Fibroblast of the aortic adventitia (primary cell): ENCODE measurements around the gene CAMTA1. TPM values are rescaled to one million over a fixed set of nuclear protein-coding genes. Genes with fewer than 3 reads are reported as not detected.
A peak's percentile ranks its signal among the peaks of the same experiment; 100 is the strongest.

Experiments
- DNase-seq: peaks from one replicate; pipeline ENCODE4 v3.0.0-alpha.2; 2010; ENCODE audit warnings: low read depth
- H3K4me3 ChIP-seq: 2 replicates; pipeline ENCODE4 v1.5.1; 2011; ENCODE audit warnings: low read depth, mild to moderate bottlenecking, control low read depth, low read length, moderate library complexity
- total RNA-seq: library from RNA; depleted of rRNA; stranded (reverse); fragments of >200 nt; gene quantifications from 2 replicates; pipeline ENCODE4 v1.2.3, GENCODE V29; 2012; ENCODE audit warnings: low replicate concordance
- TF ChIP-seq, protein P1 (sequence below): IDR thresholded peaks from 2 replicates; pipeline ENCODE4 v1.5.1; 2011; ENCODE audit warnings: mild to moderate bottlenecking, low read length, control low read depth, inconsistent platforms; ENCODE audit not compliant: insufficient read depth

CAMTA1 gene
- total RNA-seq, 1 donor: 91.9 TPM

- TF ChIP-seq, protein P1, sequence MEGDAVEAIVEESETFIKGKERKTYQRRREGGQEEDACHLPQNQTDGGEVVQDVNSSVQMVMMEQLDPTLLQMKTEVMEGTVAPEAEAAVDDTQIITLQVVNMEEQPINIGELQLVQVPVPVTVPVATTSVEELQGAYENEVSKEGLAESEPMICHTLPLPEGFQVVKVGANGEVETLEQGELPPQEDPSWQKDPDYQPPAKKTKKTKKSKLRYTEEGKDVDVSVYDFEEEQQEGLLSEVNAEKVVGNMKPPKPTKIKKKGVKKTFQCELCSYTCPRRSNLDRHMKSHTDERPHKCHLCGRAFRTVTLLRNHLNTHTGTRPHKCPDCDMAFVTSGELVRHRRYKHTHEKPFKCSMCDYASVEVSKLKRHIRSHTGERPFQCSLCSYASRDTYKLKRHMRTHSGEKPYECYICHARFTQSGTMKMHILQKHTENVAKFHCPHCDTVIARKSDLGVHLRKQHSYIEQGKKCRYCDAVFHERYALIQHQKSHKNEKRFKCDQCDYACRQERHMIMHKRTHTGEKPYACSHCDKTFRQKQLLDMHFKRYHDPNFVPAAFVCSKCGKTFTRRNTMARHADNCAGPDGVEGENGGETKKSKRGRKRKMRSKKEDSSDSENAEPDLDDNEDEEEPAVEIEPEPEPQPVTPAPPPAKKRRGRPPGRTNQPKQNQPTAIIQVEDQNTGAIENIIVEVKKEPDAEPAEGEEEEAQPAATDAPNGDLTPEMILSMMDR: no peak
- DNase-seq: peak; percentile 56
- H3K4me3 ChIP-seq: no peak overlapping the region
These were observed 556.1 kb downstream of the CAMTA1 start for GRCh38 chr1:7341145-7341905.

- no peak overlapping the region for H3K4me3 ChIP-seq
- TF ChIP-seq, protein P1: no peak
- no peak for DNase-seq
These were observed 558.6 kb downstream of the CAMTA1 start for GRCh38 chr1:7343882-7344281.

GRCh38 chr1:7344299-7344698 is 559.0 kb downstream of the CAMTA1 start:
- no peak overlapping the region for H3K4me3 ChIP-seq
- TF ChIP-seq, protein P1: no peak
- DNase-seq: no peak

DNA sequence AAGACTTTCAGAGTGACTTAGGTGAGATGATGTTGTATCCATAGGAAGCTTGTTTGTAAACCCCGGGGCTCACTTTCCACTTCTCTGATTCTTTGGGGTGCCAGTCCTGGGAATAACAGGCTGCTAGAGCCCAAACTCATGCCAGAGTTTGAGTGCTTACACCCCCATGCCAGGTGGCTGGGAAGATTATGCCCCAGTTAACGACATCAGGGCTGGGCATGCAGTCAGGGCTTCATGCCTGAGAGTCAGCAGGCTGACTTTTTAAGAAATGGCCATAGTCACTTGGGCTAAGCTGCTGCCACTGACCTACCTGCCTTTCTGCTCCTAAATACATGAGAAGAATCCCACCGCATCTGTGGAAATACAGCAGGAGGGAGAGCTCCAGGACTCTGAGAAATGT is 560.3 kb downstream of the CAMTA1 start:
- no peak overlapping the region for H3K4me3 ChIP-seq
- TF ChIP-seq, protein P1: no peak
- DNase-seq: no peak

DNA sequence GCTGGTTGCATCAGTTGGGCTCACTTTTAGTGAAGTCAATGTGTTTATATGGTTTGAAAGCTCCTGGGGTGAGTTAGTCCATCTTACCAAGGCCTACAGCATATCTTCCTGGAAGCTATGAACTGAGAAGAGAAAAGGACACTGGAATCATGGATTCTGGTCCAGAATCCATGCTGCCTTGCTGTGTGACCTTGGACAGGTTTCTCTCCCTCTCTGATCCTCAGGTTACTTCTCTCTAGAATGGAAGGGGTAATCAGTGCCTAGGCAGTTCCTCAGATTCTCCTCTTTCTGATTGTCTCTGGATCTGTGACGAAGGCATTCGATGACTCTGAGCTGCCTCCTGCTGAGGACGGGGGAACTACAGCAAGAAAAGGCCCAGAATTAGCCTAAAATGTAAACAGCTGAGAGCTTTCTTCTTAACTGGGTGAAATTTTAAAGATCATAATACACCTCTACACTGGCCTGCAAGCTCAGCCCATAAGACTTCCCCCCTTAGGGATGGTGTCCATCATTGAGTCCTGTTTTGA is 560.9 kb downstream of the CAMTA1 start:
- TF ChIP-seq, protein P1: no peak
- DNase-seq: no peak
- no peak overlapping the region for H3K4me3 ChIP-seq

DNA sequence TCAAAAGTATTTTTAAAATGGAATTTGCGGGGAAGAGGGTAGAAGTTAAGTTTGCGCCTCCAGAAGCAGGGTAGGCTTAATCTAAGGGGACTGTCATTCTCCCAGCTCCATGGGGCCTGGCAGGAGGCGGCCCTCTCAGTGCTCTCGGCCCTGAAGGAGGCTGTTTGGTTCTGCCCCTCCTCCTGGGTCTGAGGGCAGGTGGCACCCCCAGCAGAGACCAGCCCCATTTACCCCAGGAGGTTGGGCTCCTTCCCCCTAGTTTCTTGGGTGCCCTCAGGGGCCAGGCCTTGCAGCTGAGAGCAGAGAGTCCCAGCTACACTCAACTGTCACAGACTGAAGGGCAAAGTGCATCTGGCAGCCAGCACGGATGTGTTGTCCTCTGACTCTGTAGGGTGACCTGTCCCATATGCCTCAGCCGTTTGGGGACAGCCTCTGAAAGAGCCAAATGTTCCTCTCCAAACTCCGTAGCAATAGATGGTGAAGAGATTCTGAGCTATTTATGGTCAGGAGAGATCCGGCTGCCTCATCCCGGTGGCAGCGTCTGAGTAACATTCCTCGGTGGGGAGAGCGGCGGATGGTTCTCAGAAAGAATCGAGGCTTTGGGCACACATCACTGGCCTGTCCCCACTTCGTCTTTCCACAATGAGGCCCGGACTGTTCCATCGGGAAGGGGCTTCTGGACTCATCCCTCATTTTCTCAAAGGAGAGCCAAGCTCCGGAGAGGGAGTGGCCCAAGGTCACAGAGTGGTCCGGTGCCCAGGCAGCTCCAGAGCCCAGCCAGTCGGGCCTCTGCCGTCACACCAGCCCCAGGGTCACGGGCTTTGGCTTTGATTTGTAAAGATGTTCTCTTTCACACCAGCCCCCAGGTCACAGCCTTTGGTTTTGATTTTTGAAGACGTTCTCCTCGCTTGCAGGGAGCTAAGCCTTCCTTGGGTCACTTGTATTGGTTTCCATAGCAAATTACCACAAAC is 561.6 kb downstream of the CAMTA1 start:
- no peak for DNase-seq
- TF ChIP-seq, protein P1: no peak
- no peak overlapping the region for H3K4me3 ChIP-seq
